H1 (cell line): ENCODE data around the gene VASH1. TPM values are rescaled to one million over a fixed set of nuclear protein-coding genes. Genes with fewer than 3 reads are reported as not detected.

ENCODE experiments used
- CTCF ChIA-PET: fragments of 300-600 bp; sonication (Branson Sonifier 250); formaldehyde crosslinking; loops from one replicate; lab custom pipeline; 2021; ENCODE audit not compliant: partially characterized antibody; lab: Charles Lee
- POLR2A ChIA-PET: fragments of 300-600 bp; sonication (Branson Sonifier 250); formaldehyde crosslinking; loops from one replicate; lab custom pipeline; 2021; ENCODE audit warnings: inconsistent platforms; ENCODE audit not compliant: partially characterized antibody; lab: Charles Lee
- DNase-seq, 2 experiments: peaks; one replicate each; pipeline versions ENCODE4 v3.0.0 to v3.0.0-alpha.2; 2010 to 2022; ENCODE audit warnings: low spot score in 2 of 2, low read depth in 1 of 2, mixed read lengths in 1 of 2
- FAIRE-seq: peaks from 2 replicates; lab custom pipeline; 2011; peaks lifted over from hg19 to GRCh38; lab: Jason Lieb, UNC
- H2AFZ ChIP-seq: 2 replicates; pipeline ENCODE4 v1.8.1; 2012; ENCODE audit warnings: low read length, inconsistent platforms
- H2AK5ac ChIP-seq: 2 replicates; pipeline ENCODE4 v1.6.1; 2013; ENCODE audit warnings: low read depth, low read length
- H2BK120ac ChIP-seq: replicated peaks from 2 replicates; pipeline ENCODE3; 2013; ENCODE audit warnings: low read depth, low read length, inconsistent platforms
- H2BK12ac ChIP-seq: 2 replicates; pipeline ENCODE4 v1.6.1; 2013; ENCODE audit warnings: low read depth, low read length
- H2BK15ac ChIP-seq: 2 replicates; pipeline ENCODE4 v1.6.1; 2013; ENCODE audit warnings: low read length
- H2BK20ac ChIP-seq: 2 replicates; pipeline ENCODE4 v1.6.1; 2013; ENCODE audit warnings: low read length
- H2BK5ac ChIP-seq: 2 replicates; pipeline ENCODE4 v1.6.1; 2013; ENCODE audit warnings: low read depth, low read length
- H3K14ac ChIP-seq: 2 replicates; pipeline ENCODE4 v1.6.1; 2013; ENCODE audit warnings: inconsistent platforms; ENCODE audit not compliant: insufficient read length
- H3K18ac ChIP-seq: 2 replicates; pipeline ENCODE4 v1.6.1; 2013; ENCODE audit warnings: low read length; ENCODE audit errors: extremely low read depth
- H3K23ac ChIP-seq: 2 replicates; pipeline ENCODE4 v1.6.1; 2013; ENCODE audit warnings: inconsistent platforms; ENCODE audit not compliant: insufficient read length
- H3K23me2 ChIP-seq: 2 replicates; pipeline ENCODE4 v1.6.1; 2013; ENCODE audit warnings: low read depth, low read length
- H3K27ac ChIP-seq: 2 replicates; pipeline ENCODE4 v1.6.1; 2011; ENCODE audit warnings: low read depth, low read length, inconsistent platforms
- H3K27me3 ChIP-seq, 4 experiments: replicated peaks in 1 of 4; 1 replicate in 1 of 4; 2 replicates in 3 of 4; pipeline versions ENCODE4 v1.6.1 to v1.8.1; 2011 to 2013; ENCODE audit warnings: low read length in 3 of 4, mild to moderate bottlenecking in 3 of 4, inconsistent platforms in 2 of 4, mixed read lengths in 2 of 4, moderate library complexity in 1 of 4; ENCODE audit not compliant: control insufficient read depth in 3 of 4, insufficient read depth in 3 of 4; ENCODE audit errors: extremely low read depth in 1 of 4
- H3K36me3 ChIP-seq, 4 experiments: 2 replicates each; pipeline versions ENCODE4 v1.6.1 to v1.8.1; 2011 to 2013; ENCODE audit warnings: mild to moderate bottlenecking in 4 of 4, low read length in 3 of 4, moderate library complexity in 2 of 4, control low read depth in 1 of 4, inconsistent platforms in 1 of 4; ENCODE audit not compliant: insufficient read depth in 4 of 4, control insufficient read depth in 2 of 4
- H3K4ac ChIP-seq: replicated peaks from 2 replicates; pipeline ENCODE3; 2013; ENCODE audit warnings: low read length, low read depth, mixed read lengths, inconsistent platforms; ENCODE audit not compliant: insufficient read length
- H3K4me1 ChIP-seq, 4 experiments: replicated peaks in 1 of 4; 1 replicate in 1 of 4; 2 replicates in 3 of 4; pipeline versions ENCODE4 v1.6.1 to v1.8.1; 2011 to 2013; ENCODE audit warnings: low read length in 3 of 4, inconsistent platforms in 2 of 4, mixed read lengths in 1 of 4; ENCODE audit not compliant: insufficient read depth in 4 of 4, control insufficient read depth in 3 of 4
- H3K4me2 ChIP-seq, 2 experiments: 2 replicates each; pipeline versions ENCODE4 v1.6.1 to v1.8.1; 2011 to 2013; ENCODE audit warnings: low read depth in 2 of 2, low read length in 2 of 2, control low read depth in 1 of 2, inconsistent platforms in 1 of 2, mild to moderate bottlenecking in 1 of 2; ENCODE audit not compliant: insufficient read depth in 1 of 2
- H3K4me3 ChIP-seq, 4 experiments: fragments of 200-600, 300-600 bp in 1 of 4; sonication (generic), shearing (Covaris generic), sonication (Bioruptor Twin) in 1 of 4; 2 replicates each; pipeline versions ENCODE4 v1.5.1 to v1.8.1; 2011 to 2016; ENCODE audit warnings: low read length in 4 of 4, low read depth in 3 of 4, control low read depth in 2 of 4, inconsistent platforms in 2 of 4, mild to moderate bottlenecking in 2 of 4, mixed read lengths in 1 of 4, moderate library complexity in 1 of 4; ENCODE audit not compliant: insufficient read depth in 2 of 4; ENCODE audit errors: extremely low read depth in 1 of 4
- H3K56ac ChIP-seq: replicated peaks from 2 replicates; pipeline ENCODE3; 2013; ENCODE audit warnings: low read depth, mild to moderate bottlenecking, mixed read lengths, low read length, inconsistent platforms; ENCODE audit not compliant: insufficient read length
- H3K79me1 ChIP-seq: 2 replicates; pipeline ENCODE4 v1.6.1; 2013; ENCODE audit warnings: low read depth, low read length, control low read depth
- H3K79me2 ChIP-seq, 2 experiments: 2 replicates each; pipeline versions ENCODE4 v1.6.1 to v1.8.1; 2012 to 2013; ENCODE audit warnings: low read length in 2 of 2, mild to moderate bottlenecking in 2 of 2, inconsistent platforms in 1 of 2; ENCODE audit not compliant: insufficient read depth in 2 of 2, control insufficient read depth in 1 of 2
- H3K9ac ChIP-seq, 4 experiments: replicated peaks in 1 of 4; 1 replicate in 1 of 4; 2 replicates in 3 of 4; pipeline versions ENCODE4 v1.6.1 to v1.8.1; 2011 to 2013; ENCODE audit warnings: low read depth in 3 of 4, low read length in 3 of 4, control low read depth in 2 of 4, mild to moderate bottlenecking in 2 of 4, moderate library complexity in 2 of 4, inconsistent platforms in 1 of 4; ENCODE audit errors: extremely low read depth in 1 of 4
- H3K9me3 ChIP-seq, 2 experiments: 2 replicates each; pipeline versions ENCODE4 v1.6.1 to v1.8.1; 2012 to 2013; ENCODE audit warnings: mild to moderate bottlenecking in 2 of 2, moderate library complexity in 2 of 2, control low read depth in 1 of 2, inconsistent platforms in 1 of 2, low read depth in 1 of 2, low read length in 1 of 2, mixed read lengths in 1 of 2; ENCODE audit not compliant: insufficient read depth in 2 of 2
- H4K20me1 ChIP-seq, 2 experiments: replicated peaks in 1 of 2; 2 replicates each; pipeline versions ENCODE3 to v1.8.1; 2011 to 2013; ENCODE audit warnings: inconsistent platforms in 2 of 2, low read length in 2 of 2, mild to moderate bottlenecking in 1 of 2; ENCODE audit not compliant: insufficient read depth in 2 of 2, control insufficient read depth in 1 of 2
- H4K5ac ChIP-seq: 2 replicates; pipeline ENCODE4 v1.6.1; 2013; ENCODE audit warnings: low read length, low read depth, mixed read lengths, inconsistent platforms; ENCODE audit not compliant: insufficient read length
- H4K8ac ChIP-seq: 2 replicates; pipeline ENCODE4 v1.8.0; 2013; ENCODE audit warnings: mild to moderate bottlenecking, moderate library complexity, low read length, inconsistent platforms; ENCODE audit not compliant: insufficient read depth; ENCODE audit errors: extremely low read depth
- H4K91ac ChIP-seq: replicated peaks from 2 replicates; pipeline ENCODE3; 2013; ENCODE audit warnings: low read length, mixed read lengths, inconsistent platforms; ENCODE audit not compliant: insufficient read length
- BRCA1 ChIP-seq: IDR thresholded peaks from 2 replicates; pipeline ENCODE4 v1.6.1; 2012; ENCODE audit warnings: low read depth, low read length, improper control_type of control experiment
- CBX8 ChIP-seq: fragments of 300-800, 300-1000 bp; sonication (generic); IDR thresholded peaks from 2 replicates; pipeline ENCODE4 v1.7.1; 2016; ENCODE audit warnings: low read depth, low read length, borderline replicate concordance
- GABPA ChIP-seq: IDR thresholded peaks from 2 replicates; pipeline ENCODE4 v1.6.1; 2011; ENCODE audit warnings: mild to moderate bottlenecking, low read length, moderate library complexity, borderline replicate concordance; ENCODE audit not compliant: insufficient read depth
- KDM1A ChIP-seq: fragments of 200-600, 300-600 bp; sonication (generic); IDR thresholded peaks from 2 replicates; pipeline ENCODE4 v1.7.1; 2016; ENCODE audit warnings: mild to moderate bottlenecking, low read length, borderline replicate concordance
- NRF1 ChIP-seq: IDR thresholded peaks from 2 replicates; pipeline ENCODE4 v1.6.1; 2011; ENCODE audit warnings: mild to moderate bottlenecking, low read depth, low read length, improper control_type of control experiment
- PHF8 ChIP-seq: fragments of 200-600 bp; sonication (generic); conservative IDR thresholded peaks from 2 replicates; pipeline ENCODE4 v1.7.1; 2012; ENCODE audit warnings: low read depth, mild to moderate bottlenecking, inconsistent platforms, low read length, moderate library complexity
- POLR2A ChIP-seq, 2 experiments: IDR thresholded peaks; 1 replicate in 1 of 2; 2 replicates in 1 of 2; pipeline ENCODE4 v1.6.1; 2011; ENCODE audit warnings: low read depth in 2 of 2, low read length in 2 of 2, mild to moderate bottlenecking in 2 of 2; ENCODE audit errors: control extremely low read depth in 1 of 2
- POLR2AphosphoS5 ChIP-seq: IDR thresholded peaks from 2 replicates; pipeline ENCODE4 v1.6.1; 2011; ENCODE audit warnings: low read depth, low read length
- POU5F1 ChIP-seq: IDR thresholded peaks from 2 replicates; pipeline ENCODE4 v1.6.1; 2011; ENCODE audit warnings: low read depth, mild to moderate bottlenecking, low read length, moderate library complexity
- RFX5 ChIP-seq: IDR thresholded peaks from 2 replicates; pipeline ENCODE4 v1.6.1; 2011; ENCODE audit warnings: low read depth, low read length, improper control_type of control experiment, borderline replicate concordance
- SIN3A ChIP-seq, 2 experiments: IDR thresholded peaks in 1 of 2; conservative IDR thresholded peaks in 1 of 2; 2 replicates each; pipeline ENCODE4 v1.6.1; 2011 to 2012; ENCODE audit warnings: low read length in 2 of 2, improper control_type of control experiment in 1 of 2, low read depth in 1 of 2, mild to moderate bottlenecking in 1 of 2
- SIRT6 ChIP-seq: IDR thresholded peaks from one replicate; pipeline ENCODE4 v1.7.1; 2012; ENCODE audit warnings: low read length, inconsistent platforms
- SP2 ChIP-seq: IDR thresholded peaks from 2 replicates; pipeline ENCODE4 v1.6.1; 2012; ENCODE audit warnings: mild to moderate bottlenecking, low read length, inconsistent platforms
- TBP ChIP-seq: IDR thresholded peaks from 2 replicates; pipeline ENCODE4 v1.6.1; 2011; ENCODE audit warnings: low read depth, low read length, improper control_type of control experiment
- USF2 ChIP-seq: IDR thresholded peaks from 2 replicates; pipeline ENCODE4 v1.6.1; 2011; ENCODE audit warnings: low read length, improper control_type of control experiment
- YY1 ChIP-seq: IDR thresholded peaks from 2 replicates; pipeline ENCODE4 v1.6.1; 2011; ENCODE audit warnings: low read depth, mild to moderate bottlenecking, low read length
- polyA plus RNA-seq, 7 experiments: library from polyadenylated mRNA; depleted of rRNA in 3 of 7; stranded (reverse) in 5 of 7; unstranded in 2 of 7; fragments of >200 nt in 5 of 7; fragments of 200-250 nt in 2 of 7; gene quantifications; 1 replicate in 5 of 7; 2 replicates in 1 of 7; 4 replicates in 1 of 7; pipeline versions ENCODE4 v1.2.1 to v1.2.3, GENCODE V29; 2011 to 2013; ENCODE audit warnings: missing spikeins in 2 of 7, mixed read lengths in 2 of 7
- total RNA-seq: library from RNA; stranded (reverse); fragmentation: NEBNext Ultra II Directional; extraction: Animal tissue kit (Norgen Biotek cat#: 25700); gene quantifications from 2 replicates; pipeline ENCODE4 v1.2.1, GENCODE V29; 2021

The VASH1 gene
- total and polyA plus RNA-seq, 2 of the 8 experiments (the other 6 are each of a cell fraction or from before 2014, with no cell fraction given), result 3.1 to 6.4 TPM

- no peak overlapping the region for H3K4ac ChIP-seq
- H3K27ac ChIP-seq, result no peak overlapping the region
- H3K79me1 ChIP-seq, result no peaks in the 10 kb centered on the region
- no peak overlapping the region for H3K9ac ChIP-seq
- H3K79me2 ChIP-seq, result no peaks in the 10 kb centered on the region
- no peak overlapping the region for H4K91ac ChIP-seq
- no peak overlapping the region for H2BK20ac ChIP-seq
- H3K4me2 ChIP-seq, result no peak overlapping the region
- H3K36me3 ChIP-seq, result no peaks in the 10 kb centered on the region
- no peaks in the 10 kb centered on the region; the same call in 1 of the 2 replicates for H3K23me2 ChIP-seq
- H4K8ac ChIP-seq, result no peak overlapping the region
- no peak overlapping the region for H2BK120ac ChIP-seq
- H2AFZ ChIP-seq, result no peak overlapping the region
- H2AK5ac ChIP-seq, result no peak overlapping the region
- no peaks in the 10 kb centered on the region for H3K4me1 ChIP-seq
- H2BK15ac ChIP-seq, result no peak overlapping the region
- H3K18ac ChIP-seq, result no peak overlapping the region
- no peak overlapping the region for H2BK5ac ChIP-seq
- H4K20me1 ChIP-seq, result no peaks in the 10 kb centered on the region
- DNase-seq (no peak), FAIRE-seq (no peak)
- POLR2A ChIA-PET, result no interaction called here
- CTCF ChIA-PET, result no interaction called here
- H3K56ac ChIP-seq, result no peak overlapping the region
- H2BK12ac ChIP-seq, result no peak overlapping the region
- H3K23ac ChIP-seq, result no peak overlapping the region
- no peak overlapping the region for H3K14ac ChIP-seq
- no peak overlapping the region for H3K4me3 ChIP-seq
- H3K9me3 ChIP-seq, result peaks cover 0 to 10% of the 10 kb centered on the region in 2 experiments; a peak in 1 of 4 replicates
- no peaks in the 10 kb centered on the region for H3K27me3 ChIP-seq
- no peak overlapping the region for H4K5ac ChIP-seq
- no peak for TF ChIP-seq SIN3A (conservative IDR thresholded peaks at IDR 0.05 in 1 of 2, IDR thresholded peaks at IDR 0.05 in 1 of 2; ENCODE audit: low read depth in 1 of 2, low read length in 2 of 2)
- no peak for TF ChIP-seq POU5F1
- TF ChIP-seq SIRT6, result no peak
- TF ChIP-seq CBX8, result no peak
- TF ChIP-seq GABPA, result no peak
- no peak for TF ChIP-seq SP2
- TF ChIP-seq USF2, result no peak
- TF ChIP-seq RFX5, result no peak
- TF ChIP-seq KDM1A, result no peak
- no peak for TF ChIP-seq PHF8
- TF ChIP-seq TBP, result no peak
- TF ChIP-seq YY1, result no peak
- TF ChIP-seq NRF1, result no peak
- TF ChIP-seq POLR2A (IDR thresholded peaks at IDR 0.05; ENCODE audit: control extremely low read depth in 1 of 2, low read depth in 2 of 2, low read length in 2 of 2), result no peak
- TF ChIP-seq POLR2AphosphoS5, result no peak
- no peak for TF ChIP-seq BRCA1
Observed at GRCh38 chr14:76736514-76736913, 24.8 kb upstream of the VASH1 start.
